HG03139 (cell line): ENCODE results near the gene PSMB10.

ENCODE experiments used
- ATAC-seq: cut with Tn5 transposase; IDR thresholded peaks from one replicate; pipeline ENCODE4 v1.9.1; 2021; ENCODE audit not compliant: unreplicated experiment

The PSMB10 gene

GRCh38 chr16:67963662-67964321 lies 27.1 kb upstream of the PSMB10 start:
- no peak for ATAC-seq

- ATAC-seq: no peak
Observed at GRCh38 chr16:67963292-67963661, 26.6 kb upstream of the PSMB10 start.

- ATAC-seq: no peak
Observed at GRCh38 chr16:67962135-67962534, 25.5 kb upstream of the PSMB10 start.

DNA sequence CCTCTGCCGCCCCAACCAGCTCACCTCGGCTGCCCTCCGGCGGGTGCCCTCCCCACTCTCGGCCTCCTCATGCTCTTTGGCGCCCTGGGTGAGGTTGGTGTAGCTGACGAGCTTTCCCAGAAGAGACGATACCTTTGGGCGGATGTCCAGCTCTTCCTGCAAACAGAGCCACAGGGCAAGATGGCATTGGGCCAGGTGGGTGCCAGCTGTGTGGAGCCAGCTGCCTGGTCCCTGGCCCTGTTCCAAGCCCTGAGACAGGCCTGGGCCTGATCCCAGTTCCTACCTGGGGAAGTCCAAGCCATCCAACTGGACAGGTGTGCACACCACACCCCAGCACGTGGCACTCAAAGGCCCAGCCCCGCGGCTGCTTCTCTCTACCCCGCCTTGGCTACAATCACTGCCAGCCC lies 24.9 kb upstream of the PSMB10 start:
- no peak for ATAC-seq

DNA sequence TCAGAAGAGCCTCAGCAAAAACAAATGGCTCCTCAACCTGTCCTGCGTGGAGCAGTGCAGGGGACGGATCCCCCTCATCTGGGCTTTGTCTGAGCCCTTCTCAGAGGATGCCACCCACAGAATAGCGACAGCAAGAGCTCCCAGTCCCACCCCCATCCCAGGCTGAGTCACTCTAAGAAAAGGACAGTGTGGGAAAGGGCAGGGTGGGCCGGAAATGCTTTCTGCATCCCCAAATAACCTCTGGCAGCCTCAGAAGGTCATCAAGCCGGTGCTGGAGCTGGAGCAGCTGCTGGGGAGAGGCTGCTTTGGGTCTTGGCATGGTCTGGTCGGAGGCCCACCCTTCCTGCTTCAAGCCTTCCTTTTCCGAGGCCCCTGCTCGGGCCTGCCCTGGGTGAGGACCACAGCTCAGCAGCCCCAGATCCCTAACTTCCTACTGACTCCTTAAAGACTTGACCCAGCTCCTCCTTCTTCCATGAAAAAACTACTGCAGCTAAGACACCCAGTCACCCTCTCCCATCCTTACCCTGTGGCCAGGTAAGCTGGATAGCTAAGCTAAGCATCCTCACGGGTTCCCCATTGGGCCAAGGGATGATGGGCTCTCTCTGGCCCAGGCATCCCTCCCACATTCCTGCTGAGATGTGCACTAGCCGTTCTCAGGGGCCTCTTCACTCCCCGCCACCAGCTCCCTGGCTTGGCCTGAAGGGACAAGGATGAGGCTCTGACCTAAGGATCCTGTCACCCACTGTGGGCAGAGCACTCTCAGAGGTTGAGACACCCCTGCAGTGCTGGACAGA lies 23.1 kb upstream of the PSMB10 start:
- no peak for ATAC-seq

GRCh38 chr16:67957622-67958021 lies 21.0 kb upstream of the PSMB10 start:
- ATAC-seq: no peak

DNA sequence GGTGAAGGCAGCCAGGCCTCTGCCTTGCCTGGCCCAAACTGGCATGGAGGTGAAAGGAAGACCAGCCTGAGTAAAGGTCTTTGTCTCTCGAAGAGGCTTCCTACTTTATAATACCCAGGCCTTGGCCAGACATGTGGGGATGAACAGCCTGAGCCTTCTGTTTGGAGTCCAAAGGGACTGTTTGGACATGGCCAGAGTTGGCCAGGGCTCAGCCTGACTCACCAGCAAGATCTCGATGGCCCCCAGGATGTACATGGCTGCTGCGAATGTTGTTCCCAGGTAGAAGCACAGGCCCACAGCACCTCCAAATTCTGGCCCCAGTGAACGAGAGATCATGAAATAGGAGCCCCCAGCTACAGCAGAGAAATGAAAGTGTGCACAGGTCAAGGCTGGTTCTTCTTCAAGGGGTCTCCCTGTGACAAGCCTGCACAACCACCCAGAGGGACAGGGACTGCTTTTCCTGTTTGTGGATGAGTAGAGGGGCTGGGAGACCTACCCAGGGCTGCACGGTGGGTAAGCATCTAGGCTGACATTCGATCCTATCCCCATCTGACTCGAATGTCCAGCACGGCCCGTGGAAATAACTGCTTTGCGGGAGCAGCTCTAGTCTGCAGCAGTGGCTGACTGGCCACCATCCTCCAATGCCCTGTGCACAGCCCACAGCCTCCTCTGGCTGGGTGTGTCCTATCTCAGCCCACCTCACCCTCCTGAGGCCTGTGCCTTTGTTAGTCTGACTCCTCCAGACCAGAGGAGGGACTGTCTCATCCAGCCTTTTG lies 18.0 kb upstream of the PSMB10 start:
- ATAC-seq: no peak

GRCh38 chr16:67953641-67954375 lies 17.2 kb upstream of the PSMB10 start:
- ATAC-seq: no peak

- no peak for ATAC-seq
Observed at GRCh38 chr16:67951485-67951884, 14.8 kb upstream of the PSMB10 start.

- no peak for ATAC-seq
Observed at GRCh38 chr16:67950335-67950843, 13.7 kb upstream of the PSMB10 start.

- no peak for ATAC-seq
Observed at GRCh38 chr16:67949645-67950044, 13.0 kb upstream of the PSMB10 start.

GRCh38 chr16:67948015-67948414 lies 11.4 kb upstream of the PSMB10 start:
- no peak for ATAC-seq

GRCh38 chr16:67946966-67947558 lies 10.4 kb upstream of the PSMB10 start:
- ATAC-seq: no peak

- ATAC-seq: no peak
Observed at GRCh38 chr16:67946128-67946569, 9.5 kb upstream of the PSMB10 start.

- ATAC-seq: no peak
Observed at GRCh38 chr16:67945392-67945933, 8.8 kb upstream of the PSMB10 start.

- no peak for ATAC-seq
Observed at GRCh38 chr16:67944690-67945391, 8.2 kb upstream of the PSMB10 start.

DNA sequence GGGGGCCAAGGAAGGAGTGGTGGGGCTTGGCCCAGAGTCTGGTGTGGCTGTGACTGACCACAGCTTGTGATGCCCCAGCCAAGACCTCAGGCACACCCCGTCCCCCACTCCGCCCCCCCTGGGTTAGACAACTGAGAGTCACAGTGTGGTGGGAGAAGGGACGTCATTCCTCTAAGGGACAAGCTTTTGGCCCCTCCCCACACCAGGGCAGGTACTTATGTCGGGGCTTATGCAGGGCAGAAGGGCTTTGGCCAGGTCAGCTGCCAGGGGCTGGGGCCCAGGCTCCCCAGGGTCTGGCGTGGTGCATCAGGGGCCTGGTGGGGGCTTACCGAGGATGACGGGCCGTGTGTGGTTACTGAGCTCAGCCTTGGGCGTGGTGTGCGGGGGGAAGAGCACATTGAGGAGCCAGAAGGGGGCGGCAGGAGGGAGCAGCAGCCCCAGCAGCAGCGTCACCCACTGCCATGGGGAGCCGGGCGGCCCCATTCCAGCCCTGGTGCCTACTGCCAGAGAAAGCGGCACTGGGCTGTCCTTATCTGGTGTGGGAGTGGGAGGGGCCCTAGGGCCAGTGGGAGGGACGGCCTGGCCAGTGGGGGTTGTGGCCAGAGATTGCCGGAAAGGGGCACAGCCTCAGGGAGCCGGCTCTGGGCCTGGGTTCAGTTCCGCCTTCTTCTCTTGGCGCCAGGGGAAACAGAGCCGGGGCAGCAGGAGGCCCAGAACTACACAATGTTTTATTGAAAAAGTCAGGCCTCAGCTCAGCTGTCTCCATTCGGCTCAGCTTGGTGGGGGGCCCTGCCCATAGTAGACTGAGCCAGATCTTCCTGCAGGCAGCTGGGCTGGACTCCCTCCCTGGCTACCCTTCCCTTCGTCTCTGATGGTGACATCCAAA lies 7.2 kb upstream of the PSMB10 start, which contains the start of gene LCAT:
LCAT (minus strand) TSS at position 502 of the 886 bp plus-strand sequence; CDS start at position 483, 19 bp downstream.
- no peak for ATAC-seq

GRCh38 chr16:67943256-67943618 lies 6.6 kb upstream of the PSMB10 start:
- no peak for ATAC-seq
